Glutamatergic neuron (in vitro differentiated cells): ENCODE results near the gene IFITM1. TPM values are rescaled to one million over a fixed set of nuclear protein-coding genes. Genes with fewer than 3 reads are reported as not detected.
"Not testable (repeated sequence)": the region's sequence is repeated elsewhere in the genome, so short reads cannot be mapped to it uniquely, and the experiment has no call there.

Source experiments
- DNase-seq: peaks from one replicate; pipeline ENCODE4 v3.0.0; 2022
- H3K27ac Mint-ChIP-seq: one replicate; pipeline ENCODE4 v1.8.0; 2020; ENCODE audit warnings: mild to moderate bottlenecking, mixed read lengths, inconsistent platforms; ENCODE audit not compliant: unreplicated experiment
- H3K27me3 Mint-ChIP-seq: one replicate; pipeline ENCODE4 v1.8.0; 2020; ENCODE audit warnings: mild to moderate bottlenecking, moderate library complexity, mixed read lengths, inconsistent platforms; ENCODE audit not compliant: unreplicated experiment
- H3K36me3 Mint-ChIP-seq: one replicate; pipeline ENCODE4 v1.8.0; 2020; ENCODE audit warnings: mild to moderate bottlenecking, mixed read lengths, inconsistent platforms; ENCODE audit not compliant: unreplicated experiment
- H3K4me1 Mint-ChIP-seq: one replicate; pipeline ENCODE4 v1.8.0; 2020; ENCODE audit warnings: mild to moderate bottlenecking, low read depth, mixed read lengths, inconsistent platforms; ENCODE audit not compliant: unreplicated experiment
- H3K4me3 Mint-ChIP-seq: one replicate; pipeline ENCODE4 v1.8.0; 2020; ENCODE audit warnings: mild to moderate bottlenecking, mixed read lengths, inconsistent platforms; ENCODE audit not compliant: unreplicated experiment
- H3K9me3 Mint-ChIP-seq: one replicate; pipeline ENCODE4 v1.8.0; 2020; ENCODE audit warnings: mild to moderate bottlenecking, moderate library complexity, mixed read lengths, inconsistent platforms; ENCODE audit not compliant: unreplicated experiment
- CTCF ChIP-seq: fragments of 200-600 bp; sonication (generic); IDR thresholded peaks from one replicate; pipeline ENCODE4 v1.5.0; 2021; ENCODE audit not compliant: partially characterized antibody, unreplicated experiment
- total RNA-seq: library from RNA; stranded (reverse); fragmentation: NEBNext Ultra II Directional; extraction: Animal tissue kit (Norgen Biotek cat#: 25700); gene quantifications from one replicate; pipeline ENCODE4 v1.2.1, GENCODE V29; 2021; ENCODE audit not compliant: unreplicated experiment

The IFITM1 gene
- total RNA-seq, 1 donor from 2014 or later = 2.6 TPM

- peaks cover 13% of the 10 kb centered on the region for H3K9me3 Mint-ChIP-seq
- no peaks in the 10 kb centered on the region for H3K36me3 Mint-ChIP-seq
- H3K27ac Mint-ChIP-seq = no peak overlapping the region
- TF ChIP-seq CTCF = no peak
- peaks cover 3% of the 10 kb centered on the region for H3K4me1 Mint-ChIP-seq
- H3K4me3 Mint-ChIP-seq = no peak overlapping the region
- H3K27me3 Mint-ChIP-seq = peaks cover 23% of the 10 kb centered on the region
- no peak for DNase-seq
Observed at GRCh38 chr11:283405-284104, 30.3 kb upstream of the IFITM1 start.

GRCh38 chr11:284105-285020 is 29.5 kb upstream of the IFITM1 start:
- DNase-seq = no peak
- TF ChIP-seq CTCF = no peak
- no peak overlapping the region for H3K27ac Mint-ChIP-seq
- H3K4me3 Mint-ChIP-seq = no peak overlapping the region
- H3K36me3 Mint-ChIP-seq = no peaks in the 10 kb centered on the region
- peaks cover 13% of the 10 kb centered on the region for H3K9me3 Mint-ChIP-seq
- H3K4me1 Mint-ChIP-seq = peaks cover 3% of the 10 kb centered on the region
- H3K27me3 Mint-ChIP-seq = peaks cover 20% of the 10 kb centered on the region

GRCh38 chr11:285021-285893 is 28.6 kb upstream of the IFITM1 start:
- no peak for TF ChIP-seq CTCF
- Mint-ChIP-seq H3K9me3 (peaks cover 13% of the 10 kb centered on the region), H3K4me3 (no peak overlapping the region), H3K4me1 (peaks cover 3% of the 10 kb centered on the region), H3K36me3 (no peaks in the 10 kb centered on the region), H3K27me3 (peaks cover 20% of the 10 kb centered on the region), H3K27ac (no peak overlapping the region)
- DNase-seq = no peak

- peaks cover 20% of the 10 kb centered on the region for H3K27me3 Mint-ChIP-seq
- TF ChIP-seq CTCF = no peak
- H3K4me1 Mint-ChIP-seq = peaks cover 3% of the 10 kb centered on the region
- H3K27ac Mint-ChIP-seq = no peak overlapping the region
- H3K36me3 Mint-ChIP-seq = no peaks in the 10 kb centered on the region
- peaks cover 13% of the 10 kb centered on the region for H3K9me3 Mint-ChIP-seq
- DNase-seq = no peak
- no peak overlapping the region for H3K4me3 Mint-ChIP-seq
Observed at GRCh38 chr11:285894-286220, 28.0 kb upstream of the IFITM1 start.

- H3K27ac Mint-ChIP-seq, DNase-seq, H3K4me1 Mint-ChIP-seq, H3K4me3 Mint-ChIP-seq, H3K36me3 Mint-ChIP-seq: not testable (repeated sequence)
- Mint-ChIP-seq H3K27me3 (peaks cover 20% of the 10 kb centered on the region), H3K9me3 (peaks cover 14% of the 10 kb centered on the region)
Observed at GRCh38 chr11:286977-287820, 26.6 kb upstream of the IFITM1 start.
